Natural killer cell treated with Interleukin-12 subunit alpha and Interleukin-12 subunit beta and Interleukin-15 and Interleukin-18, amount 100 ng/mL, for 72 hours (primary cell): ENCODE data around the gene TRIM49. TPM values are rescaled to one million over a fixed set of nuclear protein-coding genes. Genes with fewer than 3 reads are reported as not detected.
"Not testable (repeated sequence)": the region's sequence is repeated elsewhere in the genome, so short reads cannot be mapped to it uniquely, and the experiment has no call there.

Experiments used
- ATAC-seq, 2 donors: fragments of 150-1000 bp; cut with Tn5 transposase in 1 of 2; sonication (Bioruptor Pico), chemical (Tn5 transposase) in 1 of 2; 2 replicates each; pipeline ENCODE4 v1.10.0; 2021
- DNase-seq: peaks from one replicate; pipeline ENCODE4 v3.0.0; 2022; ENCODE audit warnings: low spot score
- H3K27ac Mint-ChIP-seq, 2 donors: 1 replicate in 1 of 2; 2 replicates in 1 of 2; pipeline ENCODE4 v1.8.0; 2022; ENCODE audit warnings: mixed read lengths in 2 of 2, mild to moderate bottlenecking in 1 of 2, moderate library complexity in 1 of 2
- H3K27me3 Mint-ChIP-seq, 2 donors: 1 replicate in 1 of 2; 2 replicates in 1 of 2; pipeline ENCODE4 v1.8.0; 2022; ENCODE audit warnings: mixed read lengths in 2 of 2
- H3K36me3 Mint-ChIP-seq: one replicate; pipeline ENCODE4 v1.8.0; 2022; ENCODE audit warnings: mixed read lengths
- H3K4me1 Mint-ChIP-seq, 2 donors: 1 replicate in 1 of 2; 2 replicates in 1 of 2; pipeline ENCODE4 v1.8.0; 2022; ENCODE audit warnings: low read depth in 2 of 2, mixed read lengths in 2 of 2, mild to moderate bottlenecking in 1 of 2
- H3K4me3 Mint-ChIP-seq: one replicate; pipeline ENCODE4 v1.8.0; 2022; ENCODE audit warnings: mixed read lengths
- H3K9me3 Mint-ChIP-seq: 2 replicates; pipeline ENCODE4 v1.8.0; 2022; ENCODE audit warnings: mixed read lengths
- total RNA-seq, 2 donors: library from RNA; stranded (reverse); gene quantifications; one replicate each; pipeline ENCODE4 v1.2.3, GENCODE V29; 2022

The TRIM49 gene, protein sequence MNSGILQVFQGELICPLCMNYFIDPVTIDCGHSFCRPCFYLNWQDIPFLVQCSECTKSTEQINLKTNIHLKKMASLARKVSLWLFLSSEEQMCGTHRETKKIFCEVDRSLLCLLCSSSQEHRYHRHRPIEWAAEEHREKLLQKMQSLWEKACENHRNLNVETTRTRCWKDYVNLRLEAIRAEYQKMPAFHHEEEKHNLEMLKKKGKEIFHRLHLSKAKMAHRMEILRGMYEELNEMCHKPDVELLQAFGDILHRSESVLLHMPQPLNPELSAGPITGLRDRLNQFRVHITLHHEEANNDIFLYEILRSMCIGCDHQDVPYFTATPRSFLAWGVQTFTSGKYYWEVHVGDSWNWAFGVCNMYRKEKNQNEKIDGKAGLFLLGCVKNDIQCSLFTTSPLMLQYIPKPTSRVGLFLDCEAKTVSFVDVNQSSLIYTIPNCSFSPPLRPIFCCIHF
- total RNA-seq: not detected

DNA sequence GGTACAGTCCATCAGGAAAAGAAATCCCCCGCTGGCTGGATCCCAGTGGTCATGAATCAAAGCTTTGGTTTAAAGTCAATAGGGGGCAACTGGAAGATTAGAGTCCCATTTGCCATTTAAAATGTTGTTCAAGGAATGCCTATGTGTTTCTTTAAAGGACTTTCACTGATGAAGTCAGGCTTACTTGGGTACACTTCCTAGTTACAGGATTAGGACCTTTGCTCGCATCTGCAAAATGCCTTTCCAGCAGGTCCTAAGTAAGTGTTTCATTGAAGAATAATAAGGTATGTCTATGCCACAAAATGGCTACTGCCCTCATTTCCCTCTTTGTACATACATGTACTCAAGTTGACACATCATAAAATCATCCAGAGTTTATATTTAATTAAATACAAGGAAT, at the start of gene TRIM49:
Gene TRIM49 (minus strand): TSS at position 101 of the 400 bp plus-strand sequence. CDS start 4,106 bp downstream, outside the sequence.
- not testable (repeated sequence) for H3K9me3 Mint-ChIP-seq, H3K4me3 Mint-ChIP-seq, ATAC-seq, H3K36me3 Mint-ChIP-seq, H3K27ac Mint-ChIP-seq, DNase-seq, H3K27me3 Mint-ChIP-seq, H3K4me1 Mint-ChIP-seq

DNA sequence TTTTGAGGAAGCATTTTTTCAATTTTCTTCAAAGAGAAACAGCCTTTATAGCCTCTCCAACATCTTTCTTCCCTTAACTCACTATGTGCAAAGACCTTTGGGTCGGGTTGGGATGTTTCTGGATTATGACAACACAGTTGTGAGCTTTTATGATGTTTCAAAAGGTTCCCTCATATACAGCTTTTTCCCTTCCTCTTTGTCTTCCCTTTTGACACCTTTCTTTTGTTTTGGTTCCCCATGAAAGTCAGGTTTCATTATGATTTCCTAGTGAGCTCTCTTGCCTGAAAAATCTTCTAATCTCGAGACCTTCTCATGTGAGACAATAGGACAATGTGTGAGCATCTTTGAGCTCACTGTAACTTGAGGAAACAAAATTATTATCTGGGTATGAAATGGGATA, 18.3 kb upstream of the TRIM49 start:
- not testable (repeated sequence) for ATAC-seq, H3K27ac Mint-ChIP-seq, DNase-seq, H3K36me3 Mint-ChIP-seq, H3K27me3 Mint-ChIP-seq, H3K4me1 Mint-ChIP-seq, H3K4me3 Mint-ChIP-seq, H3K9me3 Mint-ChIP-seq

- H3K9me3 Mint-ChIP-seq, H3K4me1 Mint-ChIP-seq, H3K27ac Mint-ChIP-seq, H3K27me3 Mint-ChIP-seq, H3K4me3 Mint-ChIP-seq, H3K36me3 Mint-ChIP-seq, DNase-seq, ATAC-seq: not testable (repeated sequence)
Measured at GRCh38 chr11:89820008-89820407, 11.6 kb upstream of the TRIM49 start.

- not testable (repeated sequence) for H3K36me3 Mint-ChIP-seq, H3K4me1 Mint-ChIP-seq, H3K27ac Mint-ChIP-seq, ATAC-seq, H3K27me3 Mint-ChIP-seq, DNase-seq, H3K4me3 Mint-ChIP-seq, H3K9me3 Mint-ChIP-seq
Measured at GRCh38 chr11:89813535-89813934, 5.2 kb upstream of the TRIM49 start.

- ATAC-seq, H3K36me3 Mint-ChIP-seq, DNase-seq, H3K27me3 Mint-ChIP-seq, H3K4me3 Mint-ChIP-seq, H3K4me1 Mint-ChIP-seq, H3K27ac Mint-ChIP-seq, H3K9me3 Mint-ChIP-seq: not testable (repeated sequence)
Measured at GRCh38 chr11:89787506-89788063, 20.8 kb downstream of the TRIM49 start.

- DNase-seq, H3K4me3 Mint-ChIP-seq, H3K27me3 Mint-ChIP-seq, ATAC-seq, H3K36me3 Mint-ChIP-seq, H3K4me1 Mint-ChIP-seq, H3K27ac Mint-ChIP-seq, H3K9me3 Mint-ChIP-seq: not testable (repeated sequence)
Measured at GRCh38 chr11:89785726-89786125, 22.6 kb downstream of the TRIM49 start.

DNA sequence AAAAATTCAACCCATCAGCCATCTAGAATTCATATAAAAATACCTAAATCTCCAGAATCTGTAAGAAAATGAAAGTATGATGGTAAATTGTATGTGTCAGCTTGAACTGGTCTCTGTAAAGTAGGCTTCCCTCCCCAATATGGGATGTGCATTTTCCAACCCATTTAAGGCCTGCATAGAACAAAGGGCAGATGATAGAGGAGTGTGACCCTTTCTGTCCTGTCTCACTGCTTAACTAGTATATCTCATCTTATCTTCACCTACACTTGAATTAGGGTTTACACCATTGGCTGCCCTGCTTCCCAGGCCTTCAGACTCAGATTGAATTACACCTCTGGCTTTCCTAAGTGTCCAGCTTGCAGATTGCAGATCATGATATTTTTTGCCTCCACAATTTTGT, 57.6 kb downstream of the TRIM49 start:
- DNase-seq, H3K36me3 Mint-ChIP-seq, H3K4me3 Mint-ChIP-seq, H3K4me1 Mint-ChIP-seq, H3K27me3 Mint-ChIP-seq, H3K9me3 Mint-ChIP-seq, ATAC-seq, H3K27ac Mint-ChIP-seq: not testable (repeated sequence)

Other genes with a start within 250 kb of the TRIM49 start
- not detected for gene TRIM77, start 98.3 kb downstream of the TRIM49 start, total RNA-seq
- gene TRIM64B, start 69.9 kb upstream of the TRIM49 start, total RNA-seq: not detected
- gene TRIM49D1, start 113.7 kb upstream of the TRIM49 start, total RNA-seq: not detected
- not detected for gene TRIM49D2, start 115.5 kb upstream of the TRIM49 start, total RNA-seq
- gene TRIM64, start 157.5 kb upstream of the TRIM49 start, total RNA-seq: not detected
- gene TRIM49C, start 222.5 kb upstream of the TRIM49 start, total RNA-seq: not detected